H1 (cell line): ENCODE data around the gene CHD5.

Experiments used
- CREB1 ChIP-seq: IDR thresholded peaks from 2 replicates; pipeline ENCODE4 v1.6.1; 2012; ENCODE audit warnings: inconsistent platforms
- EP300 ChIP-seq, 2 experiments: IDR thresholded peaks; 1 replicate in 1 of 2; 2 replicates in 1 of 2; pipeline ENCODE4 v1.6.1; 2011 to 2012; ENCODE audit warnings: low read depth in 2 of 2, low read length in 2 of 2, mild to moderate bottlenecking in 2 of 2, borderline replicate concordance in 1 of 2, inconsistent platforms in 1 of 2, moderate library complexity in 1 of 2
- POLR2A ChIP-seq, 2 experiments: IDR thresholded peaks; 1 replicate in 1 of 2; 2 replicates in 1 of 2; pipeline ENCODE4 v1.6.1; 2011; ENCODE audit warnings: low read depth in 2 of 2, low read length in 2 of 2, mild to moderate bottlenecking in 2 of 2; ENCODE audit errors: control extremely low read depth in 1 of 2
- RBBP5 ChIP-seq: IDR thresholded peaks from 2 replicates; pipeline ENCODE4 v1.7.1; 2012; ENCODE audit warnings: low read depth, mild to moderate bottlenecking, inconsistent platforms, low read length, moderate library complexity, borderline replicate concordance
- SIN3A ChIP-seq, 2 experiments: IDR thresholded peaks in 1 of 2; conservative IDR thresholded peaks in 1 of 2; 2 replicates each; pipeline ENCODE4 v1.6.1; 2011 to 2012; ENCODE audit warnings: low read length in 2 of 2, improper control_type of control experiment in 1 of 2, low read depth in 1 of 2, mild to moderate bottlenecking in 1 of 2

DNA sequence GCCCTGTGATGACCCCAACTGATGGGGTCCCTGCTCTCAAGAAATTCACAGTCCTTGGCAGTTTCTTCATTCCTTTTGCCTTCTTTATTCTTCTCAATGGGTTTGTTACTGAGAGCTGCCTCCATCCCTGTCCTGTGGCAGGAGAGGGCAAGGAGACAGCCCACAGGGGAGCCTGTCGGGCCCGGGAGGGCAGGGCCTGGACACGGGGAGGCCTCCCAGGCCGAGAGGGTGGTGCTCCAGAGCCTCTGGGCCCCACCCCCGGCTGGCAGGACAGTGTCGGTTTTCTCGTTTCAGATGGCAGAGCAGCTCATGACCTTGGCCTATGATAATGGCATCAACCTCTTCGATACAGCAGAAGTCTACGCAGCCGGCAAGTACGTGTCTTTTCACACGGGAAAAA lies 98.2 kb downstream of the CHD5 start:
- no peak for TF ChIP-seq POLR2A (IDR thresholded peaks at IDR 0.05; ENCODE audit: control extremely low read depth in 1 of 2, low read depth in 2 of 2, low read length in 2 of 2)
- TF ChIP-seq SIN3A (conservative IDR thresholded peaks at IDR 0.05 in 1 of 2, IDR thresholded peaks at IDR 0.05 in 1 of 2; ENCODE audit: low read depth in 1 of 2, low read length in 2 of 2): no peak
- no peak for TF ChIP-seq RBBP5
- no peak for TF ChIP-seq EP300 (IDR thresholded peaks at IDR 0.05; ENCODE audit: borderline replicate concordance in 1 of 2, low read depth in 2 of 2, low read length in 2 of 2)
- no peak for TF ChIP-seq CREB1
